Heart right ventricle (tissue), 16 donors: ENCODE measurements around the gene C1QTNF4. TPM values are rescaled to one million over a fixed set of nuclear protein-coding genes. Genes with fewer than 3 reads are reported as not detected.

ENCODE experiments used
- ATAC-seq, 8 donors: fragments of 200-7000 bp; cut with Tn5 transposase; one replicate each; pipeline ENCODE4 v1.9.1; 2020; ENCODE audit warnings: mild to moderate bottlenecking in 8 of 8, moderate library complexity in 8 of 8, moderate number of reproducible peaks in 1 of 8
- DNase-seq, 2 donors: peaks; one replicate each; pipeline ENCODE4 v3.0.0-alpha.2; 2020
- H3K27ac ChIP-seq, 10 donors: fragments of 200-600 bp; sonication (generic) in 2 of 10; one replicate each; pipeline versions ENCODE4 v1.5.0 to v1.8.0; 2020 to 2022; ENCODE audit warnings: mild to moderate bottlenecking in 3 of 10
- H3K27me3 ChIP-seq, 7 donors: fragments of 200-600 bp; one replicate each; pipeline ENCODE4 v1.8.0; 2021 to 2022; ENCODE audit warnings: mild to moderate bottlenecking in 2 of 7
- H3K36me3 ChIP-seq, 9 donors: fragments of 200-600 bp; sonication (generic) in 1 of 9; one replicate each; pipeline versions ENCODE4 v1.5.0 to v1.8.0; 2020 to 2022; ENCODE audit warnings: mild to moderate bottlenecking in 2 of 9
- H3K4me1 ChIP-seq, 9 donors: fragments of 200-600 bp; sonication (generic) in 1 of 9; one replicate each; pipeline versions ENCODE4 v1.5.0 to v1.8.0; 2020 to 2022; ENCODE audit warnings: mild to moderate bottlenecking in 4 of 9
- H3K4me3 ChIP-seq, 10 donors: fragments of 200-600 bp; sonication (generic) in 2 of 10; one replicate each; pipeline versions ENCODE4 v1.5.0 to v1.8.0; 2020 to 2022; ENCODE audit warnings: mild to moderate bottlenecking in 7 of 10, moderate library complexity in 2 of 10
- H3K9me3 ChIP-seq, 11 donors: fragments of 200-600 bp in 10 of 11; sonication (generic) in 2 of 11; one replicate each; pipeline versions ENCODE4 v1.5.0 to v1.8.0; 2013 to 2022; ENCODE audit warnings: mild to moderate bottlenecking in 2 of 11, control low read depth in 1 of 11, moderate library complexity in 1 of 11
- WGBS, 2 donors: extraction: QIAGEN DNeasy Blood & Tissue Kit; methylation state at CpG; one replicate each; pipeline ENCODE4 v1.1.7; 2013; ENCODE audit warnings: inconsistent platforms in 1 of 2; 5-methylcytosine and 5-hydroxymethylcytosine counted together
- intact Hi-C, 10 donors: fragments of 100-400 bp; cut with DNase I; formaldehyde crosslinking; loops; one replicate each; pipeline versions ENCODE4 v1.11.1 to v1.14.2; 2022
- polyA plus RNA-seq, 2 donors: library from polyadenylated mRNA; stranded (reverse); fragments of 200-250 nt; gene quantifications; one replicate each; pipeline ENCODE4 v1.2.3, GENCODE V29; 2013
- total RNA-seq, 10 donors: library from RNA; stranded (reverse); fragmentation: NEBNext Ultra II Directional in 3 of 10; extraction: Animal tissue kit (Norgen Biotek cat#: 25700) in 3 of 10; gene quantifications; one replicate each; pipeline versions ENCODE4 v1.2.1 to v1.2.4, GENCODE V29; 2021 to 2023
- TF ChIP-seq, protein P1 (sequence below), 9 donors: fragments of 200-600 bp; sonication (generic) in 2 of 9; IDR thresholded peaks; one replicate each; pipeline versions ENCODE4 v1.5.0 to v1.8.0; 2021 to 2022; ENCODE audit warnings: antibody characterized with exemption in 9 of 9, mild to moderate bottlenecking in 5 of 9, moderate library complexity in 1 of 9
- donor health status: Arrhythmogenic right ventricular cardiomyopathy.
- donor health status: ischemic (EF 13 %, LVEDD 7.1; RV severe dilation, severe dysfunction).
- donor health status: healthy with polysubstance abuse.
- donor health status: DM: no; HTN: yes; CAD: no.
- donor health status: DM: no; HTN: no; CAD: no.
- donor health status: ischemic (EF 25% LVEDD 6.9; RV normal size, moderate dysfunction).
- donor health status: ischemic (EF 25% LVEDD 5.7; RV mildly dilated, moderate dysfunction).
- donor health status: healthy.
- donor health status: DM: yes; HTN: yes; CAD: no.
- donor health status: Ischemic cardiomyopathy.
- donor health status: ischemic (EF 35%, LVEDD 5.7; RV mildly dilated, moderate dysfunction).
- donor health status: nonischemic (EF 11% LVEDD 7.7; RV severe dilation, severe dysfunction).
- donor health status: DM: yes; HTN: yes; CAD: no.
- donor health status: PGD.
- donor health status: ischemic (EF 29% LVEDD 5.4; RV normal size, mild dysfunction).
- donor health status: nonischemic (EF 23%, LVEDD 6.1; RV moderate dilation, normal function).

Gene C1QTNF4
- total and polyA plus RNA-seq, 12 donors = 0.15 to 1.4 (median 0.42) TPM; not detected in 1

DNA sequence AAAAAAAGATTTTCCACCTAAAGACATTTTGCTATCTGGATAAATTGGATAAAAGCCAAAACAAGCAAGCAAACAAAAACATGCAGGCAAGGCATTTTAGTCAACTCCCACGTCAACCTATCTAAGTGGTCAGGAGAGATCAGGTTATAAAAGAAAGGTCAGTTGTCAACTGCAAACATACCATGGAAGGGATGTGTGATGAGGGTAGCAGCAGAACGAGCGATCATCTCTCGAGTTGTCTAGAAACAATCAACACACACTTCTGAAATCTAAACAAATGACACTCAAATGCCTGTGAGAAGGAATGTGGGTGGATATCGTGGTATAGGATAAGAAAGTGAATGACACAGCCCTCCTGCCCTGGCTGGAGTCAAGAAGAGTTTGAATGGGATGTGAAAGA lies 37.3 kb upstream of the C1QTNF4 start:
- WGBS, 2 donors = 33 to 48% methylated on average over 5 of the region's 5 CpGs
- peaks cover 3 to 100% (median 70%) of the 10 kb centered on the region in 9 donors for H3K36me3 ChIP-seq

DNA sequence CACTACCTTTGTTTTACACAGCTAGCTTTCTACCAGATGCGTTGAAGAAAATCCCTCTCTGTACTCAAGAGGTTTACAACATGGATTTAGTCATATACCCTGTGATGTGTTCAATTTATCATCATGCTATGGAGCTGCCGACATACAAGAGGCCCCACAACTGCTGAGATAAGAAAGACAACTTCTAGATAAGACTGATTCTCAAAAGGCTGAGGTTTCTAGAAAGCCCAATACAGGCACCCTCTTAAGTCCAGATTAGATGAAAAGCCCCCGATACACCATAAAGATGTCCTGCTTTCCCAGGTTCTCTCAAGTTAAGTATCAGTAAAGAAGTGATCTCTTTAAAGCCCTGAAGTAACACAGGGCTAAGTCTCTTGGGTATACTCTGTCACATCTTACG lies 33.8 kb upstream of the C1QTNF4 start:
- H3K4me3 ChIP-seq = no peak overlapping the region
- H3K4me1 ChIP-seq = no peaks in the 10 kb centered on the region
- peaks cover 0 to 100% (median 69%) of the 10 kb centered on the region in 9 donors for H3K36me3 ChIP-seq
- H3K27ac ChIP-seq = no peak overlapping the region
- ATAC-seq = no peak
- intact Hi-C loops = loop anchor here in 2 of 10 donors (10.0 kb wide), 2 partner anchors 153 to 743 kb away; no protein-coding TSS in a partner anchor
- 79% methylated on average over 4 of the region's 4 CpGs for WGBS, 2 donors
- H3K27me3 ChIP-seq = no peaks in the 10 kb centered on the region
- H3K9me3 ChIP-seq = no peaks in the 10 kb centered on the region
- no peak for DNase-seq
- TF ChIP-seq, protein P1, sequence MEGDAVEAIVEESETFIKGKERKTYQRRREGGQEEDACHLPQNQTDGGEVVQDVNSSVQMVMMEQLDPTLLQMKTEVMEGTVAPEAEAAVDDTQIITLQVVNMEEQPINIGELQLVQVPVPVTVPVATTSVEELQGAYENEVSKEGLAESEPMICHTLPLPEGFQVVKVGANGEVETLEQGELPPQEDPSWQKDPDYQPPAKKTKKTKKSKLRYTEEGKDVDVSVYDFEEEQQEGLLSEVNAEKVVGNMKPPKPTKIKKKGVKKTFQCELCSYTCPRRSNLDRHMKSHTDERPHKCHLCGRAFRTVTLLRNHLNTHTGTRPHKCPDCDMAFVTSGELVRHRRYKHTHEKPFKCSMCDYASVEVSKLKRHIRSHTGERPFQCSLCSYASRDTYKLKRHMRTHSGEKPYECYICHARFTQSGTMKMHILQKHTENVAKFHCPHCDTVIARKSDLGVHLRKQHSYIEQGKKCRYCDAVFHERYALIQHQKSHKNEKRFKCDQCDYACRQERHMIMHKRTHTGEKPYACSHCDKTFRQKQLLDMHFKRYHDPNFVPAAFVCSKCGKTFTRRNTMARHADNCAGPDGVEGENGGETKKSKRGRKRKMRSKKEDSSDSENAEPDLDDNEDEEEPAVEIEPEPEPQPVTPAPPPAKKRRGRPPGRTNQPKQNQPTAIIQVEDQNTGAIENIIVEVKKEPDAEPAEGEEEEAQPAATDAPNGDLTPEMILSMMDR (IDR thresholded peaks at IDR 0.05) = no peak

More for the DNA sequence above, 37.3 kb upstream of the C1QTNF4 start:
- ATAC-seq (no peak), DNase-seq (no peak)
- Histone ChIP-seq H3K27me3 (no peaks in the 10 kb centered on the region), H3K27ac (no peak overlapping the region), H3K9me3 (no peaks in the 10 kb centered on the region), H3K4me3 (no peak overlapping the region), H3K4me1 (no peaks in the 10 kb centered on the region)
- TF ChIP-seq, protein P1 (IDR thresholded peaks at IDR 0.05) = no peak
- intact Hi-C loops = no loop called here

DNA sequence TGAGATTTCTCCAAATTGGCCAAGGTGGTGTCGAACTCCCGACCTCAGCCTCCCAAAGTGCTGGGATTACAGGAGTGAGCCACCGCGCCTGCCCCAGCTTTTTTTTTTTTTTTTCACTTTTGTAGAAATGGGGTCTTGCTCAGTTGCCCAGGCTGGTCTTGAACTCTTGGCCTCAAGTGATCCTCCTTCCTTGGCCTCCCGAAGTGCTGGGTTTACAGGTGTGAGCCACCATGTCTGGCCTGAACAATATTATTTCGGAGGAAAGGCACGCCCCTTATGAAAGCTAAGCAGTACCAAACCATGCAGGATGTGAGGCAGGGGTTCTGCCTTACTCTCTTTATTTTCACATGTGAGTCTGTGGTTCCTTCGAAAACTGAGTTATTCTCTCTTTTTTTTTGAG lies 32.0 kb upstream of the C1QTNF4 start:
- Histone ChIP-seq H3K9me3 (no peaks in the 10 kb centered on the region), H3K27ac (no peak overlapping the region), H3K36me3 (peaks cover 0 to 100% (median 75%) of the 10 kb centered on the region in 9 donors), H3K4me1 (no peaks in the 10 kb centered on the region), H3K4me3 (no peak overlapping the region), H3K27me3 (no peaks in the 10 kb centered on the region)
- 97 to 99% methylated on average over 8 of the region's 8 CpGs for WGBS, 2 donors
- DNase-seq (no peak), ATAC-seq (no peak)
- TF ChIP-seq, protein P1 (IDR thresholded peaks at IDR 0.05) = no peak
- intact Hi-C loops = loop anchor here in 2 of 10 donors (10.0 kb wide), 2 partner anchors 151 to 741 kb away; no protein-coding TSS in a partner anchor

DNA sequence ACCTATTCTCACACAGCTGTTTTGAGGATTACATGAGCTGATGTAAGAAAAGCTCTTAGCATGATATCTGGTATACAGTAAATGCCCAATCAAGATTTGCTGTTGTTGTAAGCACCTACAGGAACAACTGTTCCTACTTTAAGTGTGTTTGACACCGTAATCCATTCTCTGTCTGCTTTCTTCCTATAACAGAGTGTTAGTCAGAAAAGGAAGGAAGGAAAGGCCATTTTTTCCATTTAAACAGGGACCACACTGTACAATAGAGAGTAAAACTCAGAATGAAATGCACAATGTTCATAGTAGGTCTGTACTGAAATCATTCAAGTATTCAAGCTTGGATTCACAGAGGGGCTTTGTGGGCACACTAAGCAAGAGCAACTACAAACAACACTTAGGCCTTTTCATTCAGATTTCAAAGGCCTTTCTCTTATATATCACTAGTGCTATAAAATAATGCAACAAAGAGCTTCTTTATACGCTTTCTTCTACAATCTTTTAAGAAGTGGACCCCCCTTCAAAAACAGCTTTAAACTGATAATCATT lies 26.7 kb upstream of the C1QTNF4 start:
- H3K4me3 ChIP-seq = no peak overlapping the region
- no peaks in the 10 kb centered on the region for H3K27me3 ChIP-seq
- peaks cover 0 to 100% (median 27%) of the 10 kb centered on the region in 9 donors for H3K36me3 ChIP-seq
- intact Hi-C loops = loop anchor here in 2 of 10 donors (10.0 kb wide), 2 partner anchors 146 to 736 kb away; no protein-coding TSS in a partner anchor
- H3K27ac ChIP-seq = no peak overlapping the region
- DNase-seq (no peak), ATAC-seq (no peak)
- peaks cover 0 to 11% (median 0%) of the 10 kb centered on the region in 9 donors for H3K4me1 ChIP-seq
- 81 to 86% methylated on average over 2 of the region's 2 CpGs for WGBS, 2 donors
- H3K9me3 ChIP-seq = no peaks in the 10 kb centered on the region
- TF ChIP-seq, protein P1 (IDR thresholded peaks at IDR 0.05) = no peak
